Muscle of back (tissue), 11 donors: ENCODE results near the gene USP38. TPM values are rescaled to one million over a fixed set of nuclear protein-coding genes. Genes with fewer than 3 reads are reported as not detected.
"Not testable (repeated sequence)": the region's sequence is repeated elsewhere in the genome, so short reads cannot be mapped to it uniquely, and the experiment has no call there.

ENCODE experiments used
- DNase-seq, 3 donors: peaks; one replicate each; pipeline versions ENCODE4 v3.0.0 to v3.0.0-alpha.2; 2013
- polyA plus RNA-seq, 10 donors: library from polyadenylated mRNA; unstranded; fragments of 120-200 nt; gene quantifications; one replicate each; pipeline ENCODE4 v1.2.1, GENCODE V29; 2013; ENCODE audit not compliant: insufficient read length in 10 of 10

Gene USP38
- polyA plus RNA-seq, 10 donors: 15.1 to 22.8 (median 17.4) TPM

DNA sequence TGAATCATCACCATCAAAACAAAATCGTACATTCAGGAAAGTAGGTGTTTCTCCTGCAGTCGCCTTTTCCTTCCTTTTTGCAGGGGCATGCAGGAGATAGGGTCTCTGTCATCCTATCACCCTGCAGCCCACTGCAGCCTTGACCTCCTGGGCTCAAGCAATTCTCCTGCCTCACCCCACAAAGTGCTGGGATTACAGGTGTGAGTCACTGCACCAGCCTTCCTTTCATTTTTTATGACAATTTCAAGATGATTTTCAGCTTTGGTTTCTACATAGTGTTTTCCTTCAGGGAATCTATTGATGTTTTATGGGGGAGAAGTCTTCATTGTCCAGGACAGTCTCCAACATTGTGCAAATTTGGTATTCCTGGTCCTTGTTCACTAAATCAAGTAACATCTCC lies 71.7 kb downstream of the USP38 start:
- no peak for DNase-seq

DNA sequence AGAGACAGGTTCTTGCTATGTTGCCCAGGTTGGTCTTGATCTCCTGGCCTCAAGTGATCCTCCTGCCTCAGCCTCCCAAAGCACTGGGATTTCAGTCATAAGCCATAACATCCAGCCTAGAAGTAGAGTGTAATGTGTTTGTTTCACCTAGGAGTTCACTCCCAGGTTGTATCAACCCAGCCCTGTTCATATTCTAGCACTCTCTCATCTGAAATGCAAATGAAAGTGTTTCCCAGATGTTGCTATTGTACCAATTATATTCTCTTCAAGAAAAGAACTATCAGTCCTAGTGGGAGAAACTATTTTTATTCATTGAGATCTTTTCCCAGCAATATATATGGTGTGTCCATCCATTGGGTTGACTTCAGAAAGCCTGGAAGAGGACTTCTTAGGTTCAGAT lies 72.6 kb downstream of the USP38 start:
- no peak for DNase-seq

DNA sequence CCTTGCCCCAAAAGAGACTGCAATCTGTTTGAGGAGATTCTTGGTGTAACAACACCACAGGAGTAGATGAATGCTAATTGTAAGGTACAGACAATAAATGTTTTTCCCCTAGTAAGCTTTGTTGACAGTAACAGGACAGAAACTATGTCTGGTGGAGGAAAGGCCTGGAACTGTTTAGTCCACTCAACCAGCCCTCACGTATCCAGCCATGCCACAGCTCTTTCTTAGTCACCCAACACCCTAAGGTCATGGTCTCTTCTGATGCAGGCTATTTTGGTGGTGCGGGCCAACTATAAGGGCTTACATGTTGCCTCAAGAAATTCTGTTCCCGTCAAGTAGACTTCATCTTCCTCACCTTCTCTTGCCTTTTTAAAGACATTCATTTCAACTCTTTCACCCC lies 76.0 kb downstream of the USP38 start:
- DNase-seq: no peak

DNA sequence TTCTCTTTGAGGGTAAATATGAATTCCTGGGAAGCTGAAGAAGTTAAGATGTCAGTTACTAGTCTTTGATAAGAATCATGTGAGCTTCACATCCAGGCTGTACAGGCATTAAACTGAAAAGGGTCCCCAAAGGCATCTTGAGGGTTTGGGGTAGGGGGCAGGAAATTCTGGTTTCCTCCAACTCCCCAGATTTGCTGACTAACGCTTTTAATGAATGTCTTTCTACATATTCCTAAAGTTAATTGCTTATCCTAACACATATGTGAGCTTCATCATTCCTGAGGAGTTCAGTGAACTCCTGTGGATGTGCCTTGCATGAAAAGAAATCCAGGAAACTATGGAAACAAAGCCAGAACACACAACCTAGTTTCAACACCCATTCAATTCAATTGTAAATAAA lies 78.1 kb downstream of the USP38 start:
- DNase-seq: no peak

DNA sequence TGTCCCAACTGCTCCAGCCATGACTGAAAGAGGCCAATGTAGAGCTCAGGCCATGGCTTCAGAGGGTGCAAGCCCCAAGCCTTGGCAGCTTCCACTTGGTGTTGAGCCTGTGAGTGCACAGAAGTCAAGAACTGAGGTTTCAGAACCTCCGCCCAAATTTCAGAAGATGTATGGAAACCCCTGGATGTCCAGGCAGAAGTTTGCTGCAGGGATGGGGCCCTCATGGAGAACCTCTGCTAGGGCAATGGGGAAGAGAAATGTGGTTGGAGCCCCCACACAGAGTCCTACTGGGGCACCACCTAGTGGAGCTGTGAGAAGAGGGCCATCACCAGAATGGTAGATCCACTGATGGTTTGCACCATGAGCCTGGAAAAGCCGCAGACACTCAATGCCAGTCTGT lies 83.0 kb downstream of the USP38 start:
- not testable (repeated sequence) for DNase-seq

DNA sequence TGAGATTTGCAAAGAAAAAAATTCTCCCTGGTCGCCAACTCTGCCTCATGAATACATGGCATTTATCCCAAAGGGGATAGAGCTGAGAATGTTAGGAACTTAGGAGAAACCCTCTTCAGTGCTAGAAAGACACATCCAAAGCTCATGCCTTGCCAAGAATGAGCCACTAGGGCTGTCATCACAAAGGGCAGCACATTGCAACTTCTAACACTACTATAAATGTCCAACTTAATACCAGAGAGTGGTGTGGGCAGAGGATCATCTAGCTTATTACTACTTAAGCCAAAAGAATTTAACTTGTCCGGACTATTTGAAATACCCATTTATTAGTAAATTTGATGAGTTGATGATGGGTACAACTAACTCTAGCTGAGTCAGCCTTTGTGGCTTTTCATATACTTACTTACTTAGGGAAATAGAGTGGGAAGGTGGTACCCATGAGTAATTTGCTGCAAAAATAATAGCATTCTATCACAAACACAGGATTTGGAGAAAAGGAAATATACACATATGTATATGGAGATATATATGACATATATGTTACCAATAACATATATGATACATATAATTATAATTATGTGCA lies 85.6 kb downstream of the USP38 start:
- DNase-seq: no peak

Other genes with a start within 250 kb of the USP38 start
- 10 to 100 TPM; 25.3 to 39.8 (median 32.7) TPM for gene GAB1, start 152.0 kb downstream of the USP38 start, polyA plus RNA-seq